GM19240 (cell line): Measurements from ENCODE around the gene MALL.
"Not testable (repeated sequence)": the region's sequence is repeated elsewhere in the genome, so short reads cannot be mapped to it uniquely, and the experiment has no call there.

Experiments
- DNase-seq: peaks from one replicate; pipeline ENCODE4 v3.0.0; 2011; ENCODE audit warnings: low spot score; ENCODE audit not compliant: insufficient read length

MALL gene

DNA sequence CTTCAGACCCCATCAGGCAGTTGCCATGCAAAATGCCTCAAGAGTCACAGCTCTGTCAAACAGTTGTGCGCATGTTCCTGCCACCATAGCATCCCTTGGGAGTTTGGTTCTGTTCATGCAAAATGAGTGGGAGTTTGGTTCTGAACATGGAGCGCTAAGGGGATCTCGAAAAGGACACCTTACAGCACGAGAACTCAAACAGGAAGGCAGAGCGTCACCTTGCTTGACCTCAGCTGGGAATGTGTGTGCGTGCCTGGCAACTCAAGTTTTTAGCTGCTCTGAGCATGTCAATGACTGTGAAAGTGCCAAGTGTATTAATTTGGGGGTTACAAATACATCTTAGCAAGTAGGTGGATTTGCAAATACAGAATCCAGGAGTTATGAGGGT is 16.6 kb downstream of the MALL start:
- DNase-seq: no peak

DNA sequence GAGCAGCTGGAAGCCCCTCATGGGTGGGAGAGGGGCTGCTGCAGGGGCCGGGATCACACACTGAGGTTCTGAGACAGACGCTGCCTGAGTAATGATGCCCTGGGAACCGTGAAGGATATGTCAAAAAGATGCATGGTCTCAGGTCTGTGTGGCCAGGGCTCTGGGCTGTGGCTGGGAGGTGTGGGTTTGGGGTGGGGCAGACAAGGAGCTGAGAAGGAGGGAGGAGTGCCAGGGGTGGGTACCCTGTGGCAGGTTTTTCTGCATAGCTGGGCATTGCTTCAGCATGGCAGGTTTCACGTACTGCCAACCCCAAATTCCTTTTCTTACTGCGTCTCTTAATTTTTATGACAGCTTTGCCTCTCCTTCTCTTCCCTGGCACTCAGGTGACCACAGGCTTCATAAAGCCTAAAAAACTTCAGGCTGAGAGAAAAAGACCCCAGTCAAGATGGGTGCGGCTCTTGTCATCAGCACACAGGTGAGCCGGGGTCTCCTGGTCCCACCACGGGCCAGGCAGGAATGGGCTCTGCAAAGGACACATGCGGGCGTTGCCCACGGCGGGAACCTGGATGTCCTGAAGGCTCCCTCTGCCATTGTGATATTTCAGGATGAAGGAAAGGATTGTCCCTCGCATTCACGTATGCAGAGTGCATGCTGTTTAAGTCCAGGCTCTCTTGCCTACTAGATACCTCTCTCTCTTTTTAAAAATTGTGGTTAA is 18.0 kb downstream of the MALL start:
- DNase-seq: no peak

DNA sequence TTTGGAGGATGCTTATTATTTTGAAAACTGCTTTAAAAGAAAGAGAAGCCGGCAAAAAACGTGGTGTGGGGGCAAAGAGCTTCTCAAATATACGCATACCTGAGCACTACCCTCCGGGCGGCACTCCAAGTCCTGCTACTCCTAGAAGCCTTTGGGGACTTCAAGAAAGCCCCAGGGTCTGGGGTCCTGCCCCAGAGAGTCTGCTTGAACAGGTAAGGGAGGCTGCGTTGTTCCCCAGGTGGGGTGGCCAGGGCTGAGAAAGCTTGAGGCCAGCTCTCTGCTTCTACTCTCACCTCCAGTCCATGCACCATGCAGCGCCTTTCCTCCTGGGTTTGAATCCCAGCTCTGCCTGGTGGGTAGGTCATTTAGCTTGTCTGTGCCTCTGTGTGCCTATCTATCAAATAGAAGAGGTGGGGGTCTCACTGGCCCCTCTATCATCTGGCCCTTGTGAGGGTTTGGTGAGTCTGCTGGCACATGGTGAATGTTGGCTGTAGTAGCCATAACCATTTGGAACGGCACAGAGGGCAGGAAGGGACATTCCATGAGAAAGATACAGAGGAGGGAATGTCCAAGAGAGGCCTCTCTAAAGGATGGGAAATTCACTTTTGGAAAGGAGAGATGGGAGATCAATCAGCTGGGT is 19.5 kb downstream of the MALL start:
- DNase-seq: no peak

DNA sequence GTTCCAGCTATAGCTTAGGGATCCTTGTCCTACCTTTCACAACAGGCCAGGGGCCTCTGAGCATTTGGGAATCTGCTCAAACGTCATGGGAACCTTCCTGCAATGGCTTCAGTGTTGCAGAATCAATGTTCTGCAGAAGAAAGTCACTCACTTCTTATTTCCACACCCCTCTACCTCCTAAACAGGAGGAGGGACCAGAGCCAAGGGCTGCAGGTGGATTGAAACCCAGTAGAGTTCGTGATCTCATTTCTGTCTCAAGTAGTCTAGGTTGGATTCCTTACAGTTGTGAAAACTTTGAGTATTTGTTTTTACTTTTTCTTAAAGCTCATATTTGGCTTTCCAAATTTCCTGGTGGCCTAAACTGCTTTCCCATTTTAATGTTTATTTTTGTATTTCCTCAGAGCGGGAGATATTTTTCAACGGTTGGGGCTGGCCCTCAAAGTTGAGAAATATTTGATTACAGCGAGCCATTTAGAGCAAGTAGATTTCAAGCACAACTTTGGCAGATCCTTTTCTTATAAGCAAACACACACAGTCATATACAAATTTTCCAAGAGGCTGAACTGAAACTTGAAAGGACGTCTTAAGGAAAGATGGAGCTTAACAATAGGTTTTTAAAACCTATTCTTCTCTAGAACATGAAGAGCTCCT is 20.6 kb downstream of the MALL start:
- DNase-seq: not testable (repeated sequence)

GRCh38 chr2:110093924-110094323 is 21.7 kb downstream of the MALL start:
- not testable (repeated sequence) for DNase-seq

DNA sequence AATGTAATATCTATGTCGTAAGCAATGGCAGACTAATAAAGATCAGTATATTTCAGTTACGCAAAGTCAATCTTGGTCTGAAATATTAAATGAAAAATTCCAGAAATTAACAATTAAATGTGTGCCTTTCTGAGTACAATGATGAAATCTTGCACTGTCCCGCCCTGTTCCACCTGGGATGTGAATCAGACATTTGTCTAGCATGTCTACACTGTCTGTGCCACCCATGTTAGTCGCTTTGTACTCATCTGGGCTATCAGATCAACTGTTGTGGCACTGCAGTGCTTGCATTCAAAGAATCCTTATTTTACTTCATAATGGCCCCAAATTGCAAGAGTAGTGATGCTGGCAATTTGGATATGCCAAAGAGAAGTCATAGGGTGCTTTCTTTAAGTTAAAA is 25.5 kb downstream of the MALL start:
- DNase-seq: not testable (repeated sequence)

DNA sequence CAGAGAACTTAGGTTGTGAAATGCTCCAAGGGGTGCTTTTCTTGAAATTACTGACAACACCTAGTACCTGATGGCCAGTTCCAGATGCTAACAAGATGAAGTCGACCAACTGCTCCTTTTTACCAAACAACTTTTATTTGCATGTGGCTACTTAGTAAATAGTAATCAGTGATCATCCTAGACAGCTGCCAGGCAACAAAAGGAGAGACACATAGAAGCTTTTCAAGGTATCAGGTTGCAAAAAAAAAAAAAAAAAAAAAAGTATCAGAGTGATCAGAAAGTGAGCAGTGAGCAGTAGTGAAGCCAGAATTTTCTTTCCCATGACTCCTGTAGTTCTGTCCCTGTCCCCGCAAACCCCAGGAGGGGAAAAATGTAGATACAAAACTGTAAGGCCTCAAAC is 31.9 kb downstream of the MALL start:
- not testable (repeated sequence) for DNase-seq

DNA sequence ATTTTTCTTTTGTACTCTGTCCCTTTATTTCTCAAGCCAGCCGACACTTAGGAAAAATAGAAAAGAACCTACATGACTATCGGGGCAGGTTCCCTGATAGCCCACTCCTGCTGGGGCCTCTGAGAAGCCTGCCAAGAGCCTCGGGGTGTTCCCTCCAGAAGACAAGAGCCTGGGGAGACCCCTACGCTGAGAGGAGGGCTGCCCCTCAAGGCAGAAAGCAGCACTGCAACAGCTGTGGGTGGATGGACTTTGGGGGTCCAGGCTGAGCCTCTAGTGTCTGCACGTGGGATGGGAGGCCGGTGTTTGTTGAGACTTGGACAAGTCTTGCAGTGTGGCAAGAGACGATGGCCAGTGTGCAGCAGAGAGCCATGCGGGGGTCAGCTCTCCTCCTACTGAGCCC is 32.5 kb downstream of the MALL start:
- not testable (repeated sequence) for DNase-seq

DNA sequence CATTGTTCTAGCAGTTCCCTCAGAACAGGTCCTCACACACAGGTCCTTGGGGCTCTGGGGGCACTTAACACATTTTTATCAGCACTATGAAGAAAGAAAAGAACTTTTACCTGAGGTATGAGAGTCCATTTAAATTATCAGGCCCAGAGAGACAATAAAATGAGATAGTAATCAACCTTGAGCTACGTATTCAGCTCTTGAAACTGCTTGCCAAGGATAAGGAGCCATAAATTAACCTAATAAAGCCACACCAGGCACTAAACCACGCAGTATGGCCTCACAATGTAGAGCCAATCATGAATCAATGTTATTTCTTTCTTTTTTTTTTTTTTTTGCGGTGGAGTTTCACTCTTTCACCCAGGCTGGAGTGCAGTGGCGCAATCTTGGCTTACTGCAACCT is 37.5 kb downstream of the MALL start:
- DNase-seq: not testable (repeated sequence)

DNA sequence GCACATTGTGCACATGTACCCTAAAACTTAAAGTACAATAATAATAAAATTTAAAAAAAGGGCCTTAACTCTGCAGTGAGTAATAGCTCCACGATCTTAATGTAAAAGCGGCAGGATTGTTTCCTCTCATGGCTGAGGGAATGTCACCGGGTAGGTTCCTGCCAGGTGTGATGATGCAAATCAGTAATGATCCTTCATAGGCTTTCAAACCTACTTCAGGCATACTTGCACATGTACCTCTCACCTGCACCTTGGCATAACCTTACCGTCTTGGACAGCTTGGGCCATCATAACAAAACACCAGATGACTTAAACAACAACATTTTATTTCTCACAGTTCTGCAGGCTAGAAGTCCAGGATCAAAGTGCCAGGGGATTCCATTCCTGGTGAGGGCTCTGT is 39.7 kb downstream of the MALL start:
- DNase-seq: not testable (repeated sequence)

DNA sequence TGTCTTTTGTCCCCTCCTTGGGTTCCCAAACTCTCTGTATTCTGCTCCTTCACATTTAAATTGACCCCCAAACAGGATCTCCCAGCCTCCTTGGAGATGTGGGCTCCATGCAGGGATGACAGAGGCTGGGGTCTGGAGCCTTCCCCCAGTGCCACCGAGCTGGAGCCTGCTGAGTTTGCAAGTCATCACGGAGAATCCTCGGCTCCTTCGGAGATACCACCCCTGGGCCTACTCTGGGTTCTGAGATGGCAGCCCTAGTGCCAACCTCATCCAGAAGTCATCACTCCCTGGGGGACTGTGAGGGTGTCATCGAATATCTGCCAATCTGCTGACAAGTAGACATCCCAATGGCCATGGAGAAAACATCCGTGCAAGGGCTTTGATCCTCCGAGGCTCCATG is 45.8 kb downstream of the MALL start:
- not testable (repeated sequence) for DNase-seq

DNA sequence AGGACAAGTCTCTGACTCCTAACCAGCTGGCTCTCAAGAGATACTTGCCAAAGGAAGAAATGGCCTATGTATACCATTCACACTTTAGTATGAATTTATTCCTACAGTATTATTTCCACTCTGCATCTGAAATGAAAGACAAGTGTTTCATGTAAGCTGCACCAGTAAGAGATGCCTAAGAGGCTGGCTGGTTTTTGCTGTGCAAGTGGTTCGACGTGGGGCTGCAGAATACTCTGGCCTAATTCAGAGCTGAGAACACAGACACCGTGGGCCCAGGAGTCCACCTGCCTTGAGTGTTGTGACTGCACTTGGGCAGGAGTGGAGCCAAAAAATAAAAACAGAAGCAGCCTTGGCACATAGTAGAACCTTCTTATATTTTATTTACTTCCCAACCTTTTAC is 47.5 kb downstream of the MALL start:
- not testable (repeated sequence) for DNase-seq

DNA sequence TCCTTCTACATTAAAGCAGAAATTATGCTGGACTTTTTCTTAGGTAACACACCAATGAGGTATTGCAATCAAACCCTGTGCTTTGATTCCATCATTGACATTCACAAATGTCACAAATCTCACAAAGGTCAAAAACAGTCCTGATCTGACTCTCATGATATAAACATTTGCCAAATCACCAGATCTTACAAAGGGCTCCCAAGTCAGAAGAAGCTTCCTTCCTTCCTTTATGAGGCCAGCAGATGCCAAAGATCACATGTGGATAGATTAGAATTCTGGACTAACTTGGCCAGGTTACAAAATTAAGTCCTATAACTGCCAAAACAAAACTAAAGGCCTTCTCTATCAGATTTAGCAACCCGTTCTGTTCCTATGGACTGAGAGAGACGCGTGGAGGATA is 53.3 kb downstream of the MALL start:
- DNase-seq: not testable (repeated sequence)

- not testable (repeated sequence) for DNase-seq
These were observed 55.1 kb downstream of the MALL start for GRCh38 chr2:110060550-110060949.

DNA sequence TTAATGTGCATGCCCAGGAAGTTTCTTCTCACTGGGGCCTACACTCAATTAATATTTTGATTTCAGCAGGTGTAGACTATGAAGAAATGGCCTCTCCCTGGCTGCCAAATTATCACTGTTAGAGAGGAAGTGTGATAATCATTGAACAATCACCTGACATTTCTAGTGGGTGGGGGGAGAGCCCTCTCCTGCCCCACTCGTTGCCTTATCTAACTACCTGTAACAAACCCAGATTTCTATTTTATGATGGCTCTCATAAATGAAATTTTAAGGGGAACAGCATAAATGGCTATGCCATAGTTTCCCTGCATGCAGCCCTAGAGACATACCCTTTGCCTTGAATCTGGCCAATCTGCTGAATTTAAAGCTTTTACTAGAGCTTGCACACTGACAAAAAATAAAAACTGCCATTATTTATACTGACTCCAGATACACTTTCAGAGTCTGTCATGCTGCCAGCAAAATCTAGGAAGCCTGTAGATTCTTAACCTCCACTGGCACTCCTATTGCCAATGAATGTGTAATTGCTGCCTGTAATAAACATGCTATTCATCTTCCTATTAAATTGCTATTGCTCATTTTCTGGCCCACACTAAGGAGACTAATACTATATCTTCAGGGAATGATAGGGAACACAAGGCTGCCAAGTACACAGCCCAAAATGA is 55.8 kb downstream of the MALL start:
- DNase-seq: not testable (repeated sequence)

DNA sequence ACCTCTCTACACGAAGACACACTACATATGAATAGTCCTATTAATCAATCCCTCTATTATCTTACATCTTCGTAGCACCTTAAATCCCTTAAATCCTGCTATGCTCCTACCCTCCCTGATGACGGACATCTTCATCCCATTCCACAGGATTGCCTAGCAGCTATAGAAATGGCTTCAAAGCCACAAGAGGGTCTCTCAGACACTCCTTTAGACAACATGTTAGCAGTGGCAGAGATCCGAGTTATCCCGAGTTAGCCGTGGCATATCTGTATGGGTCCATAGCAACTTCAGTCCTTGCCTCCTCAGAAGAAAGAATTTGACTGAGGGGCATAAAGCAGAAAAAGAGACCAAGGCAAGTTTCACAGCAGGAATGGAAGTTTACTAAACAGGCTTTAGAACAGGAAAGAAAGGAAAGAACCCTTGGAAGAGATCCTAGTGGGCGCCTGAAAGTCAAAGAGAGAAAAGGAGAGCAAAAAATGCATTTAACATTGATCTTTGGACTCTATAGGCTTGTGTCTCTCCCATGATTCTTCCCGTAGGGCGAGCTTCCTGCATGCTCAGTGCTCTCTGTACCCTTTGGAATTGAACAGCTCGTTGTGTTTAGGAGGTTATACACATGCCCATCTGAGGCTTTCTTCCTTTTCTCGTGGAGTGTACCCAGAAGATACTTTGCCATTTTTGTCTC is 56.5 kb downstream of the MALL start:
- DNase-seq: not testable (repeated sequence)

GRCh38 chr2:110058034-110058433 is 57.6 kb downstream of the MALL start:
- not testable (repeated sequence) for DNase-seq

DNA sequence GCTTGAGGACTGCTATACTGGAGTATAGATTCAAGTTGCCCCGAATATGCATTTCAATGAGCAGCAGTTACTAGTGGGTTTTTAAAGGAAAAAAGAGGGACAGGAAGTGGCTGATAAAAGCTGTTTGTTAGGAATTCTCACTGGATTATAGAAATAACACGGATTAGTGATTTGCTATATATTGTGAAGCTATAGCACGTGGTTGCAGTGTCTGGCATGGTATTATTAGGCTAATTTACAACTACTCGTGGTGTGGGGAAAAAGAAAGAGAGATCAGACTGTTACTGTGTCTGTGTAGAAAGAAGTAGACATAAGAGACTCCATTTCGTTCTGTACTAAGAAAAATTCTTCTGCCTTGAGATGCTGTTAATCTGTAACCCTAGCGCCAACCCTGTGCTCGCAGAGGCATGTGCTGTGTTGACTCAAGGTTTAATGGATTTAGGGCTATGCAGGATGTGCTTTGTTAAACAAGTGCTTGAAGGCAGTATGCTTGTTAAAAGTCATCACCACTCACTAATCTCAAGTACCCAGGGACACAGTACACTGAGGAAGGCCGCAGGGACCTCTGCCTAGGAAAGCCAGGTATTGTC is 59.7 kb downstream of the MALL start:
- not testable (repeated sequence) for DNase-seq

- not testable (repeated sequence) for DNase-seq
These were observed 60.9 kb downstream of the MALL start for GRCh38 chr2:110054521-110055407.

DNA sequence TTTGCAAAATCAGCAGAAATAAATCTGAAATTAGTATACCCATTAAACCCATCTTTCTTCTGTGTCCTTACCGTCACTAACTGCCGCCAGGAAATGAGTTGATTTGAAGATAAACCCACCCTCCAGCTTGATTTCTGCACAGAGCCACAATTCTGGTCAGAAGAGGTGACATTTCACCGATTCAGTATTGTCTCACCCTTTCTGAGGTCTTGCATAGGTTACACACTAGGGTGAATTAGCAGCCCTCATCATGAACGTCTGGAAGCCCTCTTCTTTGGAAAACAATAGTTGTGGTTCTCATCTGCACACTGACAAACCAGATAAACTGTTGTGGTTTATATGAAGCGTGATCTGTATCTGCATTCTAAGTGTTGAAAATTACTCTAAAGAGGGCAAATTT is 61.9 kb downstream of the MALL start:
- DNase-seq: not testable (repeated sequence)
